ENCODE measurements around the gene ARHGAP22.

The ARHGAP22 gene

DNA sequence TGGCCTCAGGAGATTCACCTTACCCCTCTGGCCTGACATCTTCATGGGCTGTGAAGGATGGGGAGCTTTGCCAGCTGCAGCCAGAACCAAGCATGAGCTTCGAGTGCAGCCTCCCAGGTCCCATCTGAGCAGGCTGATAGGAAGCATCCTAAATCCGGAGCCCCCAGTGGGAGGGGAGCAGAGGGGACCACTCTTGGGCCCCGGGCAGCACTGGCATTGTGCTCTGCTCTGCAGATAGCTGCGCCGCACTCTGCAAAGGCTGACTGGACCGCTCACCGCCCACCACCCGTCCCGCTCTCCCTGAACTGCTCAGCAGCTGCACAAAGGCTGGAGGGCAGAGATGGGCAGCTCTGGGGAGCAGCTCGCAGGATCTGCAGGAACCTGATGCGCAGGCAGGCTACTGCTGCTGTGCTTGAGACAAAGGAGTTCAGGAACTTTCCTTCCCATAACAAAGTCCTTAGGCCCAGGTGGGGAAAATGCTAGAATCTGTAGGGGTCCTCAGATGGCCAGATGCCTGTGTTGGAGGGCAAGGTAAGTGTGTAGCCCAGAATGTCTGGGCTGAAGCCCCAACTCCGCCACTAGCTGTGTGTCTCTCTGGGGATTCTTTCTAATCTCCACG lies 51.8 kb downstream of the ARHGAP22 start:
- DNase-seq (ENCODE audit: low spot score): no peak

DNA sequence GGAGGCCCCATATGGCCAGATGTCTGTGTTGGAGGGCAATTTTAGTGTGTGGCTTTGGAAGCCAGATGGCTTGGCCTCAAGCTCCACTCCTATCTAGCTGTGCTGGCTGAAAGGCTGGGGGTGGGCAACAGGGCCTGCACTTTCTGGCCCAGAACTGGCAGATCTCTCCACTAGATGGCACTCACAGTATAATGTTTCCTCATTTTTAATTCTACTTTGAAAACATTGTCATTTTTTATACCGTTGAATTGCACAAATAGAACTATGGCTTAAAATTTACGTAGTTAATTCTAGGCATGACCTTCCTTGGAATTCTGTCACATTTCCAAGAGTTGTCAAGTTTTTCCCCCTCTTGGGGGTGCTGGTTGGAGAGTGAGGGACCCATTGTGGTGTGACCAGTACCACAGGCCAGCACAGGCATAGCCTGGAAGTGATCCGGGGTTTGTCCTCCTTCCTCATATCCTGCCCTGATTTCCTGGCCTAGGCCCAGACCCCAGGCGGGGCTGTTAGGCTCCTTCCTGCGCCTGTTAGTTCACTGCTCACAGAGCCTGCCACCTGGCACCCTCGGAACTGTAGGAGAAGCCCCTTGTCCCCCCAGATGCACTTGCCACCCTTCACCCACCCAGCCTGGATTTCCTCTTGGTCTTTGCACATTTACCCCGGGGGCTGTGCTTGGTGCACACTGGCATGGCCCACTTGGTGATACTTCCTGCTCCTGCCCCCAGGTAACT lies 52.8 kb downstream of the ARHGAP22 start:
- peak; percentile 52 for DNase-seq (ENCODE audit: low spot score)

DNA sequence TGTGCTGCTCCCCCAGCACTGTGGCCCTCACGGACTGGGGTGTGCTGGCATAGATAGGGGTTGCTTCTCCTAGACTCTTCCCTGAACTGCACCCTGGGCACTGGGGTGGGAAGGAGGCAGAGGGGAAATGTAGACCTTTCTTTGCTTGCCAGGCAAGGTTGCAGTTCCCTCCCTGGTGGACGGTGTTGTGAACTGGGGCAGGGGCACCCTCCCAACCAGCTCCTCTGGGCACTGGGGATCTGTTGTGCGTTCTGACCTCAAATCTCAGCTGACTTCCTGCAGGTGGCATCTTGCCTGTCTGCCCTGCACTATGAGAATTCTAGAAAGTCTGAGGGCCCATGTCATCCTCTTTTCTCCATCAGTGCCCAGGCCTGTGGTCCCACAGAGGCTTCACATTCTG lies 53.9 kb downstream of the ARHGAP22 start:
- no peak for DNase-seq (ENCODE audit: low spot score)

DNA sequence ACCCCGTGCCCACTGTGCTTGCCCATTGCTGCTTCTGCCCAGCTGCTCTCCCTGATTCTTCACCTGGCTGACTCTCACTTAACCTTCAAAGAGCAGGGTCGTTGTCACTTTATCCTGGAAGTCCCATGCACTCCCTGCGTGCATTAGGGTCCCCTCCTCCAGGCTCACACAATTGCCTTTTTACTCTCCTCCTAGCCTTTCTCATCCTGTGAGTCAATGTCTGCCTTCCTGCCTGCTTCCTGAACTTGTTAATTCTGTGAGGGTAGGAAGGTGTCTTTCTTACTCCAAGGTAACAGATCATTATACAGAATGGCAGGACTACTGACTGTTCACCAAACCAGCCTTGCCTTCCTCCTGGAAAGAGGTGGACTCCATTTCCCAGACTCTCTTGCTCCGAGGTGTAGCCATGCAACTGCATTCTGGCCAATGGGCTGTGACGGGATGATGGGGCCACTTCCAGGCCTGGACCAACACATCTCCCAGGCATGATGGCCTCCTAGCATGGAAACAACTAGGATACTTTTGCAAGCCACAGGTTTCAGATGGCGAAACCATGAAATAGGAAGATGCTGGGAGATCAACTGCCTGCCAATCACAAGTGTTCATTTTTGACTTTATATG lies 54.7 kb downstream of the ARHGAP22 start:
- no peak for DNase-seq (ENCODE audit: low spot score)

DNA sequence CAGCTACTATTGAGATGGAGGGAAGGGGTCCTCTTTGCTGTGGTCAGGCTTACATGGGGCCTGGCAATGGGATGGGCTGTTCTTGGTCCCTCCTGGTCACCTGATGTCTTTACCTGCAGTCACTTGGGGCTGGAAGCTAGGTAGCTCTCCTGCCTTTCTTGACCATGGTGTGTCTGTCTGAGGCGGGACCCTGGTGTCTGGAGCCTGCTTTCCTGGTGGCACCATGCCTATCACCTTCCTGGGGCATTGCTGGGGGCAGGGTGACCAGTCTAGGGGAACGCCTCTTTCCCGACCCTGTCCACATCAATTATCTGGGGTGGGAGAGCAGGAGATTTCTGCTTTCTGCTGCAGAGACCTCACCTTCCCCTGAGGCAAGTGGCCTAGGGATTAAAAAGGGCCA lies 55.6 kb downstream of the ARHGAP22 start:
- DNase-seq (ENCODE audit: low spot score): no peak

DNA sequence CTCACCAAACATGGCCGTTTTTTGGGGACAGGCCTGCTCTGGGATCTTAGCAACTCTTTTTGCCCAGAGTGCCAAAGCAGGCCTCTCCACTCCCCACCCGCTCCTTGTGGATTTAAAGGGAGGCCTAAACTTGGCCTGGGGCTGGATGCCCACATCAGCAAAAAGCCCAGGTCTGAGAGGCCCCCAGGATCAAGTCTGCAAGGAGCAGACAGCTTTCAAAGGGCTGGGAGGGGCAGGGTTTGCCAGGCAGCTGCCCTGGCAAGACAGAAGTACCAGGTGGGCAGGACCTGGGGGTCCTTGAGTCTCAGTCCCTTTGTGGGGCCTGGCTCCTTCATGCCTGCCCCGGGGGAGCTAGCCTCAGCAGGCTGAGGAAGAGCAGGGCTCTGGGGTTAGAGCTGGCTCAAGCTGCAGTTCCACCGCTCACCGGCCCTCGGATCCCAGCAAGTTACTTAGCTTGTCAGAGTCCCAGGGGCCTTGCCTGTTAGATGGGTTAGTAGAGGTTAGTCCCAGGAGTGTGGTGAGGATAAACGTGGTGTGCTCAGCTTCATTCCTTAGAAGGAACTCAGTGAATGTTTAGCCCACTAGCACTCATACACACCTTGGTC lies 56.2 kb downstream of the ARHGAP22 start:
- DNase-seq (ENCODE audit: low spot score): no peak

DNA sequence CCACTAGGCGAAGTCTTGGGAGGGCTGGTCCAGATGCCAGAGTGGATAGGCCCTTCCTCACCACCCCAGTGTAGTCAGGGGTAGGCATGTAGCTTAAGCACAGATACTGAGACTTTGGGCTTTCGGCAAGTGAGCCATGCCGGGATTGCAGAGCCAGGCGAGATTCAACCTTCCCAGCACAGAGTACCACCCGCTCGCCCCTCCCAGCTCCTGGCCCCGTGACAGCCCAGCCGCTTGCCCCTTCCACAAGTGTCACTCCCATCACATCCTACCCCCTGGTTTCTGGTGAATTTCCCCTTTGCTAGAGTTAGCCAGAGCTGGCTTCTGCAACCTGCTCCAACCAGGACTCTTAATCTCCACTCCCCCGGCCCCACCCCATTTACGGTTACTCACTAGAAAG lies 56.9 kb downstream of the ARHGAP22 start:
- DNase-seq (ENCODE audit: low spot score): no peak

DNA sequence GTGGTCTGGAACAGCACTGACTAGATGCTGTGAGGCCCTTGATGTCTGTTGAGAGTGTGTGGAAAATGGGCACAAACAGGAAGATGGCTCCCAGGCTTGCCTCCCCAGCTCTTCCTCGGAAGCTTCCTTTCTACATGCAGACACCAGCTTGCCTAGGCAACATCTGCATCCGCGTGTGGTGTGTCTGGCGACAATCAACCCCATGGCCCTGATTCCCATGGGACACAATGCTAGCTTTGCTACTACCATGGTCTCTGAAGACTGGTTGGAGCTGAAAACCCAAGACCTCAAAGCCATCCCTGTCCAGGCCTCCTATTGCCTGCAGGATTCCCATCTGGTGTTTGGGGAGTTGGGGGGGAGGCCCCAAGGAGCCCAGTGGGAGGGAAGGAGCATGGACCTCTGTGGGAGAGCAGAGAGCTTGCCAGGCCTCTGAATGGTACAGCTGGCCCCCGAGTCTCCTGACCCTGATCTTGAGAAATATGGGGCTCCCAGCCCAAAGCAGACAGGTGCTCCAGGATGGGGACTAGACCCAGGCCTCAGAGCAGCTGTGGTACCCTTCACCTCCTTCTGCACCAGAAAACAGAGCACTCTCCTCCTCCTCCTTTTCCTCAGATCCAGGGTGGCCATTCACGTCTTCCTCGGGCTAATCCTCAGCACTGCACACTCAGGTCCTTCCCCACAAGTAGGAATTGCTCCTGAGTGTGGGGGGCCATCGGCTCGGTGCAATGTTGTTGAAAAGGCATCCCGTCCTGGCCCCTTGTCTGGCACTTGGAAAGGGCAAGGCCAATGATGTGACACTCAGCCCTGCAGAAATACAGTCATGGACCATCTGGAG lies 57.6 kb downstream of the ARHGAP22 start:
- DNase-seq (ENCODE audit: low spot score): no peak

DNA sequence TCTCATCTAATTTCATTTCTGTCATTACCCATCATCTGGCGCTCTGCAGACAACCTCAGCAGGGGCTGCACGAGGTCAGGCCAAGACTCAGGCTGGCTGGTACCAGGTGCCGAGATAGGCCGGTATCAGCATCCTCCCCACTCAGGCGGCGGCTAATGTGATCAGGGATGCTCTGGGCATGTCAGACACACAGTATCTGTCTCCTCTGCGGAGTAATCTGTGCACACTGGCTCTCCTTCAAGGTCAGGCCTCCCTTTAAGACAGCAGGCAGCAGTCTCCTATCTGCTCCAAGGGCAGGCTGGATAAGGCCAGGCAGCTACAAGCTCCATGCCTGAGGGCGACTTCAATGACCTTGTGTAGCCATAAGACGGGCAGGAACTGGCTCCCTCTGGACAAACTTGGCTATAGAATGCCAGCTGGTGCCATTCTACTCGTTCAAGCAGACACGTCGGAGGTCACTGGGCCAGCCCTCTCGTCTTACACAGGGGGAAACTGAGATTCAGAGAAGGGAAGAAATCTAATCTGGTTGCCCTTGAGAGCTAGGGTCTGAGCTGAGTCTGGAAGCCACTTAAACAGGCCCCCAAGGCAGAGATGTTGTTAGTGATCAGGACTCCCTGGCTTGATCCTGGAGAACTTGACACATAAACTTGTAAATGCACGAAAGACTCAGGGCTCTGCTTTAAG lies 59.3 kb downstream of the ARHGAP22 start:
- no peak for DNase-seq (ENCODE audit: low spot score)

DNA sequence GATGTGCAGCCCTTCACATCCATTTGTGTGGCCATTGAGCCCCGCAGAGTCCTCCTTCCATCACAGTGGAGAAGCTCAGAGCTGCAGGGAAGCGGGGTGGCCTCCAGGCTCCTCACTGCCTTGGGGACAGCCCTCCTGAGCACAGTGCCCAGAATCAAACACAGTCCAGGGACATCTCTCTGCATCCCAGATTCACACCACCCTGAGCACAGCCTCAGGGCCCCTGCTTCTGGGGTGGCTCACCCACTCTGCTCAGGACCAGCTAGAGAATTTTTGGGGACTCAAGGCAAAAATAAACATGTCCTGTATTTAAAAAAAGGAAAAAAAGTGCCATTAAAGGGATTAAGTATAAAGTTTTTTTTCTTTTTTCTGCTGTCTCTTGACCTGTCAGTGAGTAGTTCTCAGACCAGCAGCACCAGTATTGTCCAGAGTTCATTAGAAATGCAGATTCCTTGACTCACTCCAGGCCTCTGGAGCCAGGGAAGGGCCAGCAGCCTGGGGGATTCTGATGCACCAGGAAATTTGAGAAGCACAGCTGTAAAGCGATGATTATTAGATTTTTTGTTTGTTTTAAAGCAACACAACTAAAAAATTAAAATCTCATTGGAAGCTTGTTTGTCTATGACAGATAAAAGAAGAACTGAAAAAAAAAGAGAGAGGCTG lies 61.6 kb downstream of the ARHGAP22 start:
- no peak for DNase-seq (ENCODE audit: low spot score)

DNA sequence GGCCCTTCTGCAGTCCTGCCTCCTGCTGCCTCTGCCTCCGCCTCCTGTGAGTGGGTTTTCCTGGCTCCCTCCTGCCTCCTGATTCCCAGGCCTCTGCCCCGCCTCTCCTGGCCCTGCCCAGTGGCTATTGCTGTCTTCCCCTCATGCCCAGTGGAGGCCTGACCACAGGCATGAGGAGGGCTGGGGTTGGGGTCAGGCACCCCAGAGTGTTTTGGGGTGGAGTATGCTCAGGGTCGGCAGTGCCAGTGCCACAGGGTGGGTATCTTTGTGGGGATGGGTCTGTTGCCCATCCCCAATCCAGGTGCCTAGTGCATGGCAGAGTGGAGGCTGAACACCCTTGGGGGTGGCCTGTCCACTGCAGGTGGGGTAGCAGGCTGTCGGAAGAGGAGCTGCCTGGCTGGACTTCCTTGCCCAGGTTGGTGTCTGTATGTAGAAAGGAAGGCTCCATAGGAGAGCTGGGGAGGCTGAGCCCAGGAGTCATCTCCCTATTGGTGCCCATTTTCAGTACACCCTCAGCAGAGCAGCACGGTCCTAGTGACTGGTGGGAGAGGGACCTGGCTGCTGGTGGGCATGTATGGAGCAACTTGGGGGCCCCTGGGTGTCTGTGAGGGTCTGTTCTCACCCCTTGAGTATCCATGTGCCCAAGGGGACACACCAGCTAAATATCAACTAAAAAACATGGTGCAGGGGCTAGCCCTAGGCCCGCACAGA lies 62.2 kb downstream of the ARHGAP22 start:
- no peak for DNase-seq (ENCODE audit: low spot score)

DNA sequence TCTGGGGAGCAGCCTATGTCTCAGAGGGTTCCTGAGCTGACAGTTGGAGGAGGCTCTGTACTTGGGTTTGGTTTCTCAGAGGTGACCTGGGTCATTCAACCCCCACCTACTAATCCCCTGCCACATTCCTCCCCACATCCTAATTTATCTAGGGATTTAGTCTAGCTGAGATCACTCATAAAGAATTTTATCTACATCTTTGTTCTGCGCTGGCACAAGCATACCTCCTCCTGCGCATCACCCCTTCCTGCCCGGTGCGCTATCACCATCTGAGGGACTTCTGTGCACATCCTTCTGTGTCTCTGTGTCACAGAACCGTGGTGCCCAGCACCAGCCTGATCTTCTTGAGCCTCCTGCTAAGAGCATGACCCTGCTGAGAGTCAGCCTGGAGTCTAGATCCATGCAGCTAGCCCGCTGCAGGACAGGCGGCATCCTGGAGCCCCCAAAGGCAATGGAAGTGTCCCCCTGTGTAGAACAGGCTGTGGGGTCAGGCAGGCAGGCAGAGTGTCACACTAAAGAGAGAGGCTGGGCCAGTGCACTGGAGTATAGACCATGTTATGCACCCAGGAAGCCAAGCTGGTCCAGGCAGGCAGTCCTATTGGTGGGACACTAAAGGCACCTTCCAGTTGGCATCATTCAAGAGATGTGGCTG lies 63.6 kb downstream of the ARHGAP22 start:
- DNase-seq (ENCODE audit: low spot score): no peak

DNA sequence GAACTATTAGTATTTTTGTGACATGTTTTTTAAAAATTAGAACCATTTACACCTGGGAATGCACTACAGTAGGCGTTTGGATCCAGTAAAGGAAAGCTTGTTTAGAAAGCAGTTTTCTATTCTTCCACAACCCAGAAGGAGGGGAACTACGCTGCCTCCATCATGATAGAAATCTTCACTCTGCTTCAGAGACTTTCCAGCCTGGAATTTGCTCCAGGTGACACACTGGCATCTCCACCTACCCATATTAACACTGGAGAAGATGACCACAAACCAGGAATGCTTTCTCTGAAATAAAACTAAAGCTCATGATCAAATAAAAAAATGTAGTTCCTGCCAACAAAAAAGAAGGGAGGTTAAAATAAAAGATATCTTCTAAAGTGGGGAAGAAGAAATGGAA lies 66.3 kb downstream of the ARHGAP22 start:
- DNase-seq (ENCODE audit: low spot score): no peak

DNA sequence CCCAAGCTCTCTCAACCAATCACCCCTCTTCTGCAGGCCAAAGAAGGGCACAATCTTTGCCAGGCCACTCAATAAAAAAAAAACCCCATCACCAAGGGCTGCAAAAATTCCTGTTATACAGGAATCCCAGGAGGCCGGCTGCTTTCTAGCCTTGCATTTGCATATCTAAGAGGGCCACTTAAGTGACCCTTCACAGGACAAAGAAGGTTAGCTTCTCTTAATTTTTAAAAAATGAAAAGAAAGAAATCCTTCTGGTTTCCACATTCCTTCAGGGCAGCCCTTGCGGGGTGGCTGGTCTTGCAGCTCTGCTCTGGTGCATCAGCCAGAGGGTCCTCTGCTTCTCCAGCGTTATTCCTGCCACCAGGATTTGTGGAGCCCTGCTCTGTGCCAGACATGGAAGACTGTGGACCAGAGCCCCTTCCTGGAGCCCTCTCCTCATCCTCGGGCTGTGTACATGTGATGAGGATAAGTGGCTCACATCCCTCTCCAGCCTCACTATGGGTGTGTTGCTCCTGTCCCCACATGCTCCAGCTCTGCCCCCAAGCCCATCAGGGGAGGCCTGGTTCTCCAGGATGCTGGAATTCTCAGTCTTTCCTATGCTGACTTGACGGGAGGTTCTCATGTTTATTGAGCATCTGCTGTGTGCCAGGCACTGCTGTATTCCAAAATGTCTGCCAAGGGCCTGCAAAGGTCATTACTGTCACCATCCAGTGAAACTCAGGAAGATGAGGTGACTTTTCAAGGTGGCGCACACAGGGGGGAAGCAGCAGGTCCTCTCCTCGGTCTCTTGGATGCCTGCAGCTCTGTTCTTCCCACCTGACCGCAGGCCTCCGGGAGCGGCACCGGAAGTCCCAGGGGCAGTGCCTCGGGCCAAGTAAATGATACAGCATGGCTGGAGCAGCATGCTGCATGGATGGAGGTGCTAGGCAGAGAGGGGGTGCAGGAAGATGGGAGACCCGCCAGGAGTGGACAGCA lies 67.7 kb downstream of the ARHGAP22 start:
- DNase-seq (ENCODE audit: low spot score): no peak

DNA sequence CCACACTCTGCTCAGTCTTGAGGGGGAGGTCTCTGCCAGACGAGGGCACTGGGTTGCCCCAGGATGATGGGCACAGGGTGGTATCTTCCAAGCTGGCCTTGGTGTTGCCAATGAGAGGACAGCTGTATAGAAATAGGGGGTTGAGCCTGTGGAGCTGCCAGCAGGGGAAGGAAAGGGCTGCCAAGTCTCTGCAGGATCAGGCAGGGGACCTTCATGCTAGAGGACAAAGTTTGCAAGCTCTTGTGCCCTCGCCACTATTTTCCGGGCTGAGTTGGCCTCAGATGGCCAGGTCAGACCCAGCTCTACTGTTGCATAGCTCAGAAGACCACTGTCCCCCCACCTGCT lies 68.7 kb downstream of the ARHGAP22 start:
- no peak for DNase-seq (ENCODE audit: low spot score)

DNA sequence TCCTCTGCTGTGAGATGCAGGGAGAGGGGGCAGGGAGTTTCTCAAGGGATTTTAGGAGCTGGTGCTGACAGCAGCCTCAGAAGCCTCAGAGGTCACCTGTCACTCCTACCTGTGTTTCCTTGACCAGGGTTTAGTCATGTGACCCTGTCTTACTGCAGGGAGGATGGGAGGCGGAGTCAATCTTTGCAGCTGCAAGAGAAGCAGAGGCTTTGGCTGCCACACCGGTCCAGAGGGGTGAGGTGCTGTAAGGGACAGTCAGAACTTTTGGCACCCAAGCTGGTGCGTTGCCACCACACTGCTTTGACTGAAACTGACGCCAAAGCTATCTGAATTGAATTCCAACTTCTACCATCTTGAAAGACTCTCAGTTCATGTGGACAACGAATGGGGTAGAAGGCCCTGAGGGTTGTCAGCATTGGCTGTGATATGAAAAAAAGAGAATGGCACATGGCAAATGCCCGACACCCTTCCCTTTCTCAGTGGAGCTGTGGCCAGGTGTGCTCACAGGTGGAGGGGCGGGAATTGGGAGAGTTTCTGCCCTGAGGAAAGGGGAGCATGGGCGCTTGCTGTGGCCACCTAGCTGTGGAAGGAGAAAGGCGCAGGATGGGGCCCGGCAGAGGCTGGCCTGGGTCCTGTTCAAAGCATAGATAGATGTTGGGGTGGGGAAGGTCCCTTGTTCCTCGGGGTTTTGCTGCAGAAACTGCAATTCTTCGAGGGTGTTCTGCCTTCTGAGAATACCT lies 69.3 kb downstream of the ARHGAP22 start:
- DNase-seq (ENCODE audit: low spot score): no peak

DNA sequence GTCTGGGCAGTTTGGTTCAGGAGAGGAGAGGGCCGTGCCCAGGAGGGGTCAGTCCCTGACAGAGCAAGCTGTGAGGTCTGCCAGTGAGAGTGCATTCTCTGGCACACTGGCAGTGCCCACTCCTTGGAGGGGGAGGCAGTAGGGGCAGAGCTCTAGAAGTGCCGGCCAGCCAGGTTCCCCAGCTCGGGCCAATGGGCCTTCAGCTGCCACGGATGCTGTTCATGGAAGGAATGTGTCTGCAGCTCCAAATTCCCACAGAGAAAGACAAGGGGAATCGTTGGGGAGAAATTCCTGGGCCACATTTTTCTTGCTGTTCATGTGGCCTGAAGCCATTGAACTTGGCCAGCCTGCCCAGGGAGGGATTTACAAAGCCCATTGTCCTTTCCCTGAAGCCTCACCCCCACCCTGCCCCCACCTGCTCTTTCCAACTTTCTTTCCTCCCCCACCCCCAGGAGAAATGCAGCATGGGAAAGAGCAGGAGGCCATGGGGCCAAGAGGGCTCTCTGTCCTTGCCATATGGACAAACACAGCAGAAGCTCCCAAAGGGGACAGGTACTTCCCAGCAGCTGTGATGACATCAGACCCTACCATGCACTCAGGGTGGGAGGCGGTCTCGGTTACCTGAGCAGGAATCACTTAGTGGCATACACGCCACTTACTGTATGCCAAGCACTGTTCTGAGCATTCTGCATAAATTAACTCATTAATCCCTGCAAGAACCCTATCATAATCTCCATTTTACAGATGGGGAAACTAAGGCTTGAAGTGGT lies 70.7 kb downstream of the ARHGAP22 start:
- DNase-seq (ENCODE audit: low spot score): no peak

All from kidney tubule cell (primary cell).